CD4-positive, alpha-beta T cell treated with Interleukin-12 subunit alpha and Interleukin-12 subunit beta, for 1 hour (primary cell): ENCODE results near the gene TMC7.
"Not testable (repeated sequence)": the region's sequence is repeated elsewhere in the genome, so short reads cannot be mapped to it uniquely, and the experiment has no call there.

Experiments used
- DNase-seq: peaks from one replicate; pipeline ENCODE4 v3.0.0-alpha.2; 2020

The TMC7 gene

DNA sequence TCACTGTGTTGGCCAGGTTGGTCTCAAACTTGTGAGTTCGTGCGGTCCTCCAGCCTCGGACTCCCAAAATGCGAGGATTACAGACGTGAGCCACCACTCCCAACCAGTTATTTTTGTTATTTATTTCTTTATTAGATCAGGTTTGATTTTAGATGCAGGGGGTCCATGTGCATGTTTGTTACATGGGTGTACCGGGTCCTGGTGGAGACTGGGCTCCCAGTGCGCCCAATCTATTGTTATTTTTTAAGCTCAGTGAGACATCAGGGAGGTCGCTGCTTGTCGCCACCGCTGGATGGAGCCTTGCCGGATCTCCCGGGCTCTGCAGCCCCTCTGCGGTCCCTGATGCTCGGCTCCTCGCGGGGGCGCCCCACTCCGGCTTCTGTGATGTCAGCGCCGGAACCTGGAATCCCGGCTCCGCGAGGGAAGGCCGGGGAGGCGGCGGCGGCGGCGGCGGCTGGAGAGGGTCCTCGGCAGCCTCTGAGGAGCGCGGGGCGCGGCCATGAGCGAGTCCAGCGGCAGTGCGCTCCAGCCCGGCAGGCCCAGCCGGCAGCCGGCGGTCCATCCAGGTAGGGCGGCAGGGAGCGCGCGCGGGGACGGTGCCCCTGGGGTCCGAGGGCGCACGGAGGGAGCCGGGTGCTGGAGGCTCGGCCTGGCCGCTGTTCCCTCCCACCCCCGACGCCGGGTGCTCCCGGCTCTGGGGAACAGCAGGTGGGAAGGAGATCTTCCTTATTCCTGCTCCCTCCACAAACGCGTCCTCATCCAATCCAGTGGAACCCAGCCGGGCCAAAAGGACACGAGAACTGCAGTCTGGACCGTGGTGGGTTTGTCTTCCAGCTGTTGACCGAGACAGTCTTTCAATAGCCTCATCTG is at the start of gene TMC7:
Gene TMC7, plus strand, starts transcription at position 370 of the 870 bp plus-strand sequence. Its CDS starts 130 bp downstream, at position 500.
- no peak for DNase-seq

GRCh38 chr16:18936727-18937340 is 46.9 kb upstream of the TMC7 start:
- no peak for DNase-seq

- DNase-seq, result no peak
Observed at GRCh38 chr16:18937390-18937789, 46.3 kb upstream of the TMC7 start.

DNA sequence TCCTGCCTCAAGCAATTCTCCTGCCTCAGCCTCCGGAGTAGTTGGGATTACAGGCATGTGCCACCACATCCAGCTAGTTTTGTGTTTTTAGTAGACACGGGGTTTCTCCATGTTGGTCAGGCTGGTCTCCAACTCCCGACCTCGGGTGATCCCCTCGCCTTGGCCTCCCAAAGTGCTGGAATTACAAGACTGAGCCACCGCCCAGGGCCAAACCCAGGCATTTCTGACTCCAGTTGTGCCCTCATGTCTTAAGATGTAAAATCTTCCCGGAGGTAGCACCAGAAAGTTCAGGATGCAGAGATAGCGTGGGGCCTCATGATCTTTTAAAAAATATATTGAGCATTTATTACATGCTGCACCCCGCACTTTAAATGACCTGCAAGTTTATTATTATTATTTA is 44.7 kb upstream of the TMC7 start:
- no peak for DNase-seq

- no peak for DNase-seq
Observed at GRCh38 chr16:18941471-18941870, 42.3 kb upstream of the TMC7 start.

DNA sequence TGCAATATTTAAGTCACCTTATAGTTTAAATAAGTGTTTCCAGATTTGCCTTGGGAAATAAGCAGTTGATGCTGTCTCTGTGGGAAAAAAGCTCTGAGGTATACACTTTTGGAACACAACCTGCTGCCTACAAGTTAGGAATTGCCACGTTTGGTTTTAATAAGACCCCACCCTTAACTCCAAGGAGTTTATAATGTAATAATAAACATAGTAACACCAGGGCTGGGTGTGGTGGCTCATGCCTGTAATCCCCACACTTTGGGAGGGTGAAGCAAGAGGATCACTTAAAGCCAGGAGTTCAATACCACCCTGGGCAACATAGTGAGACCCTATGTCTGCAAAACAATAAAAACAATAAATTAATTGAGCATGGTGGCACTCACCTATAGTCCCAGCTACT is 41.7 kb upstream of the TMC7 start:
- DNase-seq, result no peak

DNA sequence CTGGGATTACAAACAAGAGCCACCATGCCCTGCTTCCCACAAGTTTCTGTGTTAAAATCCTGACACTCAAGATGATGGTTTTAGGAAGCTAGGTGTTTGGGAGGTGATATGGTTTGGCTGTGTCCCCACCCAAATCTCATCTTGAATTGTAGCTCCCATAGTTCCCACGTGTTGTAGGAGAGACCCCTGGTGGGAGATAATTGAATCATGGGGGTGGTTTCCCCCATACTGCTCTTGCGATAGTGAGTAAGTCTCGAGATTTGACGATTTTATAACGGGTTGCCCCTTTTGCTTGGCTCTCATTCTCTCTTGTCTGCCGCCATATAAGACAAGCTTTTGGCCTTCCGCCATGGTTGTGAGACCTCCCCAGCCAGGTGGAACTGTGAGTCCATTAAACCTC is 40.3 kb upstream of the TMC7 start:
- DNase-seq, result no peak

DNA sequence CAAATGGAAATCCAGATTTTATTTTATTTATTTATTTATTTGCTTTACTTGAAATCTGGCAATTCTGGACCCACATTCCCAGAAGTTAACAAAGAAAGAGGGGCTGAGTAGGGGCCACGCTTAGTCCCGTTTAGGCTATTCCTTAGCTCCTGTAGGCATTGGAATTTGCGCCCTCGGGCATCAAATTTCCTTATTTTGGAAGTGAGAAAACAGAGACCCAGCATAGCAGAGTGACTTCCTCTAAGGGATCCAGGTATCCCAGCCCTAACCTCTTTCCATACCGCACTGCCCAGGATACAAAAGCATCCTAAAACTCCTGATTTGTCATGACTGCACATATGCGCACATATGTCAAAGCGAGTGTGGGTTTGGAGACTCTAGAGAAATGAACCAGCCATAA is 38.5 kb upstream of the TMC7 start:
- DNase-seq, result no peak

DNA sequence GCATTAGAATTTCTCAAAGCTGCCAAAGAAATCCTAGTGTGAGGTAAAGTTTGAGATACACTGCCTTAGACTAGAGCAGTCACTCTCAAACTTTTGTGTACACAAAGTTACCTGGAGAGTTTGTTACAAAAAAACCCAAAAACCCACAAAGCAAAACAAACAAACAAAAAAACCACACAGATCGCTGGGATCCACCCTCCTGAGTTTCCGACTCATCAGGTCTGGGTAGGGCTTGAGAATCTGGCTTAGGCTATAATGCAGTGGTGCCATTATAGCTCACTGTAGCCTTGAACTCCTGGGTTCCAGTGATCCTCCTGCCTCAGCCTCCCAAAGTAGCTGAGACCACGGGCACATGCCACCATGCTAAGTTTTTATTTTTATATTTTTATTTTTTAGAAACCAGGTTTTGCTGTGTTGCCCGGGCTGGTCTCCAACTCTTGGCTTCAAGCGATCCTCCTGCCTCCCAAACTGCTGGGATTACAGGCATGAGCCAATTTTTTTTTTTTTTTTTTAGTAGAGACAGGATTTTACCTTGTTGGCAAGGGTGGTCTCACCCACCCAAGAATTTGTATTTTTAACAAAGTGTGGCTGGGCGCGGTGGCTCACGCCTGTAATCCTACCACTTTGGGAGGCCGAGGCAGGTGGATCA is 35.2 kb upstream of the TMC7 start:
- no peak for DNase-seq

GRCh38 chr16:18950469-18951185 is 33.1 kb upstream of the TMC7 start:
- no peak for DNase-seq

- DNase-seq, result no peak
Observed at GRCh38 chr16:18953547-18953946, 30.2 kb upstream of the TMC7 start.

DNA sequence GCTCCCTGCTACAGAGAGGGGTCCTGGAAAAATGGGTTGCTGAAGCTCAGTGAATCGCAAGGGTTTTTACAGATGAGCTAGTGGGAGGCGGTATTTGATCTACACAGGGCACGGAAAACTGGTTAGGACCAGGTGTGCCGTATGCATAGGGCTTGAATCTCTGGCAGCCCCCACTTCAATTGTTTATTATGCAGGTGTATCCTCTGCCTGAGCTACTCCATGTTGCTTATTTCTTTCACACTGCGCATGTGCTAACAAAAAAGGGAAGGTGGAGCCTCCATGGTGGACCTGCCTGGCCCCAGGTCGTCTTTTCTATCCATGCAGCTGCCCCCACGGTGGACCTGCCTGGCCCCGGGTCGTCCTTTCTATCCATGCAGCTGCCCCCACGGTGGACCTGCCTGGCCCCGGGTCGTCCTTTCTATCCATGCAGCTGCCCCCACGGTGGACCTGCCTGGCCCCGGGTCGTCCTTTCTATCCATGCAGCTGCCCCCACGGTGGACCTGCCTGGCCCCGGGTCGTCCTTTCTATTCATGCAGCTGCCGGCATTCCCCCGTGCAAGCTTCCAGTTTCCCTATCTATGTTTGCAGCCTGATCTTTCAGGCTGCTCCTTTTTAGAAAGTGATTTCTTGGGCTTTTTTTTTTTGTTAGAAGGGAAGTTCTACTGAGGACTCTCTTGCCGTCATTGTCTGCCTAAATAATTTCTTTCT is 27.7 kb upstream of the TMC7 start:
- not testable (repeated sequence) for DNase-seq

GRCh38 chr16:18956658-18957241 is 27.0 kb upstream of the TMC7 start:
- DNase-seq, result not testable (repeated sequence)

GRCh38 chr16:18958621-18959029 is 25.1 kb upstream of the TMC7 start:
- DNase-seq, result no peak

GRCh38 chr16:18959031-18959505 is 24.7 kb upstream of the TMC7 start:
- DNase-seq, result no peak

GRCh38 chr16:18965555-18965954 is 18.2 kb upstream of the TMC7 start:
- no peak for DNase-seq

DNA sequence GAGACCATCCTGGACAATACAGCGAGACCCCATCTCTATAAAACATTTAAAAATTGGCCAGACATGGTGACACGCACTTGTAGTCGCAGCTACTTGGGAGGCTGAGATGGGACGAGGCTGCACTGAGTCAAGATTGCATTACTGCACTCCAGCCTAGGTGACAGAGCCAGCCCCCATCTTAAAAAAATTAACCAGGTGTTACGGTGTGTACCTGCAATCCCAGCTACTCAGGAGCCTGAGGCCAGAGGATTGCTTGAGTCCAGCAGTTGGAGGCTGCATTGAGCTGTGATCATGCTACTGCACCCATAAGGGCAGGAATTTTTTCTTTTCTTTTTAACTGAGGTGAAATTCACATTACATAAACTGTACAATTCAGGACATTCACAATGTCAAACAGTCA is 16.9 kb upstream of the TMC7 start:
- DNase-seq, result no peak

DNA sequence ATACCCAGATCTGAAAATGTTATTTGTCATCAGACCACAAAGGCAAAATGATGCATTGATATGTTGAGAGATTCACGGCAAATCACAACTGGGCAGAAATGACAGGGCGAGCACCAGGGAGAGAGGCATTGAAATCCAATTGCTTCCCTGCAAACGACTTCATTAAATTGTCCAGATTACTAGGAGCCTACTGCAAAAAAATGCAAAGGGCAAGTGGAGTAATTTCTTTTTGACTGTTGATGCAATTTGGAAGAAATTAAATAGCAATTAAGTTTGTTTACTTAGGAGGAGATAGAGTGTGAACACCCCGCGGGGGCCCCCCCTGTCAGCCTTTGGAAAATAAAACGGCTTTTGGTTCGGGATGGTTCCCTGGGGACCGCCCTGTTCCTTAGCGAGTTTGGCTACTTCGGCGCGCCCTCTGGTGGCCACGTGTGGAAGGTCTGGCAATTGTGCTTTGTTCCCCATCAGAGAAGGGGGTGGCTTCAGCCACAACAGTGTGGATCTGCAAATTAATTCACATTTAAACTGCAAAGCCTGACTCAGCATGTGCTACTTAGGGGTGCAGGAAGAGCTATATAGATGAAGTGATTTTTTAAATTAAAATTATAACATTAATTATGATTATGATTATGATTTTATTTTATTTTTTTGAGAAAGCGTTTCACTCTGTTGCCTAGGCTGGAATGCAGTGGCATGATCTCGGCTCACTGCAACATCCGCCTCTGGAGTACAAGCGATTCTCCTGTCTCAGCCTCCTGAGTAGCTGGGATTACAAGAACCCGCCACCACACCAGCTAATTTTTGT is 14.5 kb upstream of the TMC7 start:
- DNase-seq, result peak; percentile 75

DNA sequence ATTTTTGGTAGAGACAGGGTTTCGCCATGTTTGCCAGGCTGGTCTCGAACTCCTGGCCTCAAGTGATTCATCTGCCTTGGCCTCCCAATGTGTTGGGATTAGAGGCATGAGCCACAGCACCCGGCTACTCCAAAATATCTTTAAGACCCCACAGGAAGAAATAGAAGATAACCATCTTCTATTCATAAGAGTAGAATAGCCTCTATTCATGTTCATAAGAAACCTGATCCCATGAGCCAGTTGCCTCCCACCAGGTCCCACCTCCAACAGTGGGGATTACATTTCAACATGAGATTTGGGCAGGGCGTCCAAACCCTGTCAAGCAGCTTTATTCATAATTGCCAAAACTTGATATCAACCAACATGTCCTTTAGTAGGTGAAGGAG is 13.9 kb upstream of the TMC7 start:
- DNase-seq, result no peak

GRCh38 chr16:18975109-18975508 is 8.6 kb upstream of the TMC7 start:
- DNase-seq, result no peak

GRCh38 chr16:18979936-18980335 is 3.8 kb upstream of the TMC7 start:
- no peak for DNase-seq
